NCI-H1694 (cell line): ENCODE data around the gene PAQR7.

Experiments
- DNase-seq: peaks from one replicate; lab custom pipeline; 2025; lab: John Stamatoyannopoulos, UW

Gene PAQR7, protein sequence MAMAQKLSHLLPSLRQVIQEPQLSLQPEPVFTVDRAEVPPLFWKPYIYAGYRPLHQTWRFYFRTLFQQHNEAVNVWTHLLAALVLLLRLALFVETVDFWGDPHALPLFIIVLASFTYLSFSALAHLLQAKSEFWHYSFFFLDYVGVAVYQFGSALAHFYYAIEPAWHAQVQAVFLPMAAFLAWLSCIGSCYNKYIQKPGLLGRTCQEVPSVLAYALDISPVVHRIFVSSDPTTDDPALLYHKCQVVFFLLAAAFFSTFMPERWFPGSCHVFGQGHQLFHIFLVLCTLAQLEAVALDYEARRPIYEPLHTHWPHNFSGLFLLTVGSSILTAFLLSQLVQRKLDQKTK

DNA sequence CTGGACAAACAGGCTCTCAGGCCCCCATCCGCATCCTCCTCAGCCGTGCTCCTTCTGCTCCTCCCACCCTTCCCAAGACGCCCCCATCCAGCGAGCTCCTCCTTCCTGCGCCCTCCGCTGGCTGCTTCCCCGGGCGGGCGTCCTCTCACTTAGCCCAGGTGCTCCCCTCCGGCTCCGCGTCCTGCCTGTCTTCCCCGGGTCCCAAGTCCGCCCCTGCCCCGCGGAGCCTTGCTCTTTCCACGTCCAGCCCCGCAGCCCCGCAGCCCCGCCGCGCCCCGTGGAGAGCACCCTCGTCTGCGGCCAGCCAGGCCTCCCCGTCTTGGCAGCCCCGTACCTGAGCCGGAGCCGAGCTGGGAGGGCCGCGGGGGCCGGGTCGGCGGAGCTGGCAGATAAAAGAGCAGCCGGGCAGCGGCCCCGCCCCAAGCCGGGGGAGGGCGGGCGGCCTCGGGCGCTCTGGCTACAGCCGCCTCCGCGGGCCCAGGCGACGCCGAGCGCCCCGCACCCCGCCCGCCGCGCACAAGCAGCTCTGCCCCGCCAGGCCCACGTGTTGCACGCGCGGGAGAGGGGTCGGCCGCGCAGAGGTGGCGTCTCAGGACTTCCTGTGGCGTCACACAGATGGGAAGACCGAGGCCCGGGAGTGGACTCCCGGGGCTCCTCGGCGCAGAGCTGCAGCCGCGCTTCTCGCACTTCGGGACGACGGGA lies at the start of gene PAQR7:
PAQR7 (minus strand) TSS at position 555 of the 702 bp plus-strand sequence. CDS start 11,869 bp downstream, outside the sequence.
- no peak for DNase-seq

GRCh38 chr1:25924454-25924853 lies 48.9 kb upstream of the PAQR7 start:
- DNase-seq, result no peak

- peak; percentile 65 for DNase-seq
Measured at GRCh38 chr1:25922971-25923552, 47.6 kb upstream of the PAQR7 start.

- peak; percentile 76 for DNase-seq
Measured at GRCh38 chr1:25922056-25922970, 46.8 kb upstream of the PAQR7 start.

- DNase-seq, result no peak
Measured at GRCh38 chr1:25918615-25919014, 43.1 kb upstream of the PAQR7 start.

DNA sequence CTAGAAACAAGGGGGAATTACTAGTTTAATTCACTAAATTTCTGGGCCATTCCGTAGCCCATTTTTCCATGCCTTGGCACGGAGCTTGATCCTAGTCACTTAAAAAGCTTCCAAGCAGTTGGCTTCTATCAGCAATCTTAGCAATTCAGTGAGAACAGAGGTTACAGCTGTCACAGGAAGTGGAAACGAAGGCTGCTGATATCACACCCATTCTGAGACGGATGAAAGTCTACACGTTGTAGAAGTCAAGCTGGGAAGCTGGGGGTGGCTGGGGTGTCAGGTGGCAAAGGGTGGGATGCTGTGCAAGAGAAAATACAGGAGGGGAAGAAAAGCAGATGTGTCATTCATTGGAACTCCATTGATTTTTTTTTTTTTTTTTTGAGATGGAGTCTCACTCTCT lies 42.5 kb upstream of the PAQR7 start:
- DNase-seq, result no peak

- no peak for DNase-seq
Measured at GRCh38 chr1:25916460-25916859, 41.0 kb upstream of the PAQR7 start.

GRCh38 chr1:25914074-25914995 lies 38.8 kb upstream of the PAQR7 start:
- peak; percentile 59 for DNase-seq

DNA sequence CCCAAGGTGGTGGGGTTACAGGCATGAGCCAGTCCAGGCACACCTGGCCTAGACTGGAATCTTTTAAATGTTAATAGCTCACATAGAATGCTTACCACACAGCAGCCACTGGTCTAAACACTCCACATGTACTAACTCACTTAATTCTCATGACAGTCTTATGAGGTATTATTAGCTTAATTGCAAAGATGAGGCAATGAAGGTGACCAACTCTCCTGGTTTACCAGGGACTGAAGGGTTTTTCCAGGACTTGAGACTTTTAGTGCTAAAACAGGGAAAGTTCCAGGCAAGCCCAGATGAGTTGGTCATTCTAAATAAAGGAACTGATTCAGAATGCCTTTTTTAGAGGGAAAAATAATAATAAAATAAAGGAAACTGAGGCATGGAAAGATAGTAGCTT lies 37.7 kb upstream of the PAQR7 start:
- no peak for DNase-seq

- no peak for DNase-seq
Measured at GRCh38 chr1:25912076-25912831, 36.7 kb upstream of the PAQR7 start.

GRCh38 chr1:25911162-25911561 lies 35.7 kb upstream of the PAQR7 start:
- no peak for DNase-seq

DNA sequence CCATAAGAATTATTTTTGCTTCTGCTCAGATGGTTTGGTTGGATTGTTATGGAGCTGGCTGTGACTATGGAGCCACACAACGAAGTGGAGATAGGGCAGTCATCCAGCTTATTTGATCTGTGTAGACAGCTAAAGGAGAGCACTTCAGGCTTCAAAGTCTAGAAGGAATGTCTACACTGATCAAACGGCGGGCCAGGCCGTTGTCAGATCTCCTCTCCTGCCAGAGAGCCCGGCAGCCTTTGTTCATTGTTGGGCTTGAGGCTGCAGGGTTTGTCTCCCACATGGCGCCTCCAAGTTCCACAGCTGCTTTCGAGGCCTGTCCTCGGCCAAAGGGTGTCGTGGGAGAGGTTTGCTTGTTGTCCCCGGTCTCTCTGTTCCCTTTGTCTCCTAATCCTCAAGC lies 33.5 kb upstream of the PAQR7 start:
- DNase-seq, result no peak

- DNase-seq, result no peak
Measured at GRCh38 chr1:25908161-25908560, 32.7 kb upstream of the PAQR7 start.

GRCh38 chr1:25907601-25908000 lies 32.1 kb upstream of the PAQR7 start:
- DNase-seq, result no peak

DNA sequence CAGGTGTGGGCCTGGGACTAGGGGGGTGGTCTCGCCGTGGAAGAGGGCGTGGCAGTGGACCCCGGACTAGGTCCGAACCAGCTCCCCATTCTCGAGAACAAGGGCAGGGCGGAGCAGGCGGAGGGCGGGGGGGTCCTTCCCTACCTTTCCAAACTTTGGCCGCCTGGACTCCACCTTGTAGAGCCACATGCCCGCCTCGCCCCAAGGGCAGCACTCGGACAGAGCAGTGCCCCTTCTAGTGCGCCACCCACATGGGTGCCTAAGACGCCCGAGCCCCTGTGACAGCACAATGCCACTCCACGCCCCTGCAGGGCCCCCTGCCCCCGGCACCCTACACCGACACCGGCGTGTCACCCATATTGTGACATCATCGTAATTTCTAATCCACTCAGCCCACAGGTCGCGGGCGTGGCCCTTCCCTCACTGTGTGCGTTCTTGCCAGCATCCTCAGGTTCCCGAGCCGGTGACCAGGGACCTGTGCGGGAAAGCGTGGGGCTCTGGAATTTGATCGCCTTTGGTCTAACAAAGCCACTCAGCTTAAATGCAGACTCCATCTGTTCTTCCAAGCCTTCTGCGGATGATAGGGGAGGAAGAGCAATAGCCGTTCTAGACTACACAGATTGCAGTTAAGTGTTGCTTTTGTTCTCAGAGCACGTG lies 31.3 kb upstream of the PAQR7 start:
- peak; percentile 79 for DNase-seq

GRCh38 chr1:25905680-25906643 lies 30.5 kb upstream of the PAQR7 start, which contains the start of gene STMN1:
TSS of gene STMN1 (minus strand) at chr1:25906419. CDS start at chr1:25904676, 1,743 bp downstream.
- peak; percentile 87 for DNase-seq

- DNase-seq, result peak; percentile 95
Measured at GRCh38 chr1:25904943-25905679, 29.6 kb upstream of the PAQR7 start.

- no peak for DNase-seq
Measured at GRCh38 chr1:25903986-25904385, 28.5 kb upstream of the PAQR7 start.
